Retina (tissue), 1 donor: ENCODE measurements around the gene TTLL11.

ENCODE experiments used
- DNase-seq: peaks from one replicate; pipeline ENCODE4 v3.0.0-alpha.2; 2016

TTLL11 gene, protein sequence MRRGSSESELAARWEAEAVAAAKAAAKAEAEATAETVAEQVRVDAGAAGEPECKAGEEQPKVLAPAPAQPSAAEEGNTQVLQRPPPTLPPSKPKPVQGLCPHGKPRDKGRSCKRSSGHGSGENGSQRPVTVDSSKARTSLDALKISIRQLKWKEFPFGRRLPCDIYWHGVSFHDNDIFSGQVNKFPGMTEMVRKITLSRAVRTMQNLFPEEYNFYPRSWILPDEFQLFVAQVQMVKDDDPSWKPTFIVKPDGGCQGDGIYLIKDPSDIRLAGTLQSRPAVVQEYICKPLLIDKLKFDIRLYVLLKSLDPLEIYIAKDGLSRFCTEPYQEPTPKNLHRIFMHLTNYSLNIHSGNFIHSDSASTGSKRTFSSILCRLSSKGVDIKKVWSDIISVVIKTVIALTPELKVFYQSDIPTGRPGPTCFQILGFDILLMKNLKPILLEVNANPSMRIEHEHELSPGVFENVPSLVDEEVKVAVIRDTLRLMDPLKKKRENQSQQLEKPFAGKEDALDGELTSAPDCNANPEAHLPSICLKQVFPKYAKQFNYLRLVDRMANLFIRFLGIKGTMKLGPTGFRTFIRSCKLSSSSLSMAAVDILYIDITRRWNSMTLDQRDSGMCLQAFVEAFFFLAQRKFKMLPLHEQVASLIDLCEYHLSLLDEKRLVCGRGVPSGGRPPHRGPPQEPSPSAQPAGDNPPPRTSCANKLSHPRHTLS

DNA sequence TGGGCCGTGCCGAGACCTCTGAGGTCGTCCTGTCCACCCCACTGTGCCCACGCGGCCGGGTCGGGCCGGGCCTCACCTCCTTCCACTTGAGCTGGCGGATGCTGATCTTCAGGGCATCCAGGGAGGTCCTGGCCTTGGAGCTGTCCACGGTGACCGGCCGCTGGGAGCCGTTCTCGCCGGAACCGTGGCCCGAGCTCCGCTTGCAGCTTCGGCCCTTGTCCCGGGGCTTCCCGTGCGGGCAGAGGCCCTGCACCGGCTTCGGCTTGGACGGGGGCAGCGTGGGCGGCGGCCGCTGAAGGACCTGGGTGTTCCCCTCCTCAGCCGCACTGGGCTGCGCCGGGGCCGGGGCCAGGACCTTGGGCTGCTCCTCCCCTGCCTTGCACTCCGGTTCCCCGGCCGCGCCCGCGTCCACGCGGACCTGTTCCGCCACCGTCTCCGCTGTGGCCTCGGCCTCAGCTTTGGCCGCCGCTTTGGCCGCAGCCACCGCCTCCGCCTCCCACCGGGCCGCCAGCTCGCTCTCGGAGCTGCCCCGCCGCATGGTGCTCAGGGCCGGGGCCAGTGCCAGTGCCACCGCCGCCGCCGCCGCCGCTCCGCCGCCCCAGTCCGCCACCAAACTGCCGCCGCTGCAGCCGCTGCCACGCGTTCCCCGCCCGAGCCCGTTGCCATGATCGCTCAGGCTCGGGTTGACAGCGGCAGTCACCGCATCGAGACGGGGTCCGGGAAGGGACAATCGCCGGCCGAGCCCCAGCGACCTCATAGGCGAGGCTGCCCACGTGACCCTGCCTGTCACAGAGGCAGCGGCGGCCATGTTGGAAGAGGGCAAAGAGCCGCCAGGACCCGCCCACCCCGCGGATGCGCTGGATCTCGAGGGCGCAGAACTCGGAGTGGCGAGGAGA is at the start of gene TTLL11:
TSS of gene TTLL11 (minus strand) at position 698 of the 896 bp plus-strand sequence. CDS start at position 538, 160 bp downstream.
- DNase-seq, result peak; percentile 96

DNA sequence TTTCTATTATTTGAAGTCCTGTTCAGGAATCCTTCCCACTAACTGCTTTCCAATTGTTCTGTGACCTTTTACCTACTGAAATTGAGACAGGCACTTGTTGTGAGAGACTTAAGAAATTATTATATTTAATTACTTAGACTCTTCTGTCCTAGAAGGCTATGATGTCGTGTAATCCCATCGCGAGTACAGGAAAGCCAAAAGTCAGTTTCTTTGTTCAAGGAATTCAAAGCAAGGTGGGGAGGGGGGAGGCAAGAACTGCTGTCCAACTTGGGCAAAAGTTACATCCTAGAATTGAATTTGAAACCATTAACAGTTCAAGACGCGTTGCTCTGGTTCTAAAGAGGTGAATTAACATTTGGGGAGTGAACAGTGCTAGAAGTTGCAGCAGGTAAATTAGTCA is 48.6 kb upstream of the TTLL11 start:
- DNase-seq, result no peak

DNA sequence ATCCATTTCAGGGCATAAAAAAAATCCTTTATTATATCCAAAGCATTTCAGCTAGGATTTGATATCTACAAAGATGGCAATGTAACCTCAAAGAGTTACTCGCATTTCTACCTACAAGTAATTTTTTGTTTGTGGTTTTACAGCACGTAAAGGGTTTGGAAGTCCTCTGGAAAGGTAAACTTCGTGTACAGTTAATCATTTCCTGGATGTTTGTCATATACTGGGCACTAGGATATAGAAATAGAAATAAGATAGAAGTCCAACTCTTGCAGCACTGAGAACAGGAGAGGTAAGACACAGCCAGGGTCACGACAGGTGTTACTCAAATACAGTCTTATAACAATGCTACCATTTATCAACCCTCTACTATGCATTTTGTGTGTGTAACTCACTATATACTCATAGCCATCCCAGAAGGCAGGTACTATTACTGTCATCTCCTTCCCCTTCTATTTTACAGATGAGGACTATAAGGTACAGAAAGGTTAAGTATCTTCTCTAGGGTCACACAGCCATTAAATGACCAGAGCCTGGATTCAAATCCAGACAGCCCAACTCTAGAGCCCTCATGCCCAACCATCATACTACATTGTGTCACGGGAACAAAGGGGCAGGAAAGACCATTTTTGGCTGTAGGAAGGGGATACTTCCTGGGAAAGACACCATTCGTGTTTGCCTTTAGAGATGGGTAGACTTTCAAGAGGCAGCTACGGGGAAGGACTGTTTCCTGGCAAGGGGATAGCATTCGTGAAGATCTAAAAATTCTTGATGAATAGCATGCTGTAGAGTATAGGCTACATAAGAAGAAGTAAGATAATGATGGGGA is 47.5 kb upstream of the TTLL11 start:
- no peak for DNase-seq

DNA sequence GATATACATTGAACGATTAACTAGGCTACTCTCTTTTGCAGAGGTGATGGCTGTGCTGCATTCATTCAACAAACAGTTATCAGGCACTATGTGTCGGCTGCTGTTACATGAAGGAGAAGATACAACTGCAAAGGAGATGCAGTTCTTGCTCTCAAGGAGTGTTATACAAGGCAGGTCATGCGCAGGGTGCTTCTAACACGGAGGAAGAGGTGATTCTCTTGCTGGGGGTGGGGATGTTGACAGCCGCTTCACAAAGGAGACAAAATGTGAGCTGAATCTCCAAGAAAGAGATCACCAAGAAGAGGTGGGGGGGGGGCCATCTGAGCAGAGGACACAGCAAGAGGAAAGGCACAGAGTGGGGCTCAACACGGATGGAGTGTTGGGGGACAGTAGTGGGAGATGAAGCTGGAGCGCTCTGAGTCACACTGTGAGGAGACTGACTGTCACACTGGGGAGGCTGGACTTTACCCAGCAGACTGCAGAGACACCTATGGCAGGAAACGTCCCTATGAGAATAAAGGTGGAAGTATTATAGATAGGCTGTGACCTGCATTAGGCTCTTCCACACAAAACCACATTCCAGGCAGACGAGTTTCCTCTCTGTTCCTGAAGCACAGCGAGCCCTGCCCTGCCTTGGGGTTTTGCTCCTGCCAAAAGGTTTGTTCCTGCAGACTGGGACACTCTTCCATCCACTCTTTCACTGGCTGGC is 45.6 kb upstream of the TTLL11 start:
- no peak for DNase-seq

DNA sequence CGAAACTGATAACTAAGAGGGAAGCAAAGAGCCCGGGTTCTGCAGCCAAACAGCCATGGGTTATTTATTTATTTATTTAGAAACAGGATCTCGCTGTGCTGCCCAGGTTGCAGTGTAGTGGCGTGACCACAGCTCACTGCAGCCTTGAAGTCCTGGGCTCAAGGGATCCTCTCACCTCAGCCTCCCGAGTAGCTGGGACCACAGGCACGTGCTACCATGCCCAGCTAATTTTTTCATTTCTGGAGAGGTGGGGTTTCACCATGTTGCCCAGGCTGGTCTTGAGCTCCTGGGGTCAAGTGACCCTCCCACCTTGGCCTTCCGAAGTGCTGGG is 42.4 kb upstream of the TTLL11 start:
- DNase-seq, result no peak

DNA sequence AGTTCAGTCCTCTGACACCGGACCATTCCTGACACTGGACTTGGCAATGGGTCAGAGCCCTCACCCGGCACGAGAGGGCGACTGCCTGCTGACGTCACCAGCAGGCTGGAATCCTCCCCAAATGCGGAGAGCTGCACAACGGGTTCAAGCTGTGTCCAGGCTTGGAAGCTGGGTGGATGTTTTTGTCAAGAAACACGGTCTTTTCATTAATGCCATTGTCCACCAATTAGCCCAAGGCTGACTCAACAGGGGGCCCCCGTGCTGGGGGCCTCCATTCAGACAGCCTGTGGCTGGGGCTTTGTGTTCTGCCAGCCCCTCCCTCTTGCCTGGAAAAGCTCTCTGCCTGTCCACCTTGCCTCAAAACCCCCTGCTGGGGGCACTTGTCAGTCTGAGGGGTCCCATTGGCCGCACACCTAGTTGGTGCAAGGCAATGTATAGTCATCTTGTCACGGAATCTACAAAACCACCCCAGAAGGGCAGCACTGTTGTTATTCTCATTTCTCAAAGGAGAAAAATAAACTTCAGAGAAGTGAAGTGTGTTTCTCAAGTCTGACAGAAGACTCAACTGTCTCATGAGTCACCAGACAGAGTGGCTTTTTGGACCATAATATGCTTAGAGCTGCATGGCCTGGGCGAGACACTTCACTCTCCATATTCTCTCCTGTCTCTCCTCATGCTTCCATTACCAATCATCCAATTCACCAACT is 41.9 kb upstream of the TTLL11 start:
- peak; percentile 74 for DNase-seq

DNA sequence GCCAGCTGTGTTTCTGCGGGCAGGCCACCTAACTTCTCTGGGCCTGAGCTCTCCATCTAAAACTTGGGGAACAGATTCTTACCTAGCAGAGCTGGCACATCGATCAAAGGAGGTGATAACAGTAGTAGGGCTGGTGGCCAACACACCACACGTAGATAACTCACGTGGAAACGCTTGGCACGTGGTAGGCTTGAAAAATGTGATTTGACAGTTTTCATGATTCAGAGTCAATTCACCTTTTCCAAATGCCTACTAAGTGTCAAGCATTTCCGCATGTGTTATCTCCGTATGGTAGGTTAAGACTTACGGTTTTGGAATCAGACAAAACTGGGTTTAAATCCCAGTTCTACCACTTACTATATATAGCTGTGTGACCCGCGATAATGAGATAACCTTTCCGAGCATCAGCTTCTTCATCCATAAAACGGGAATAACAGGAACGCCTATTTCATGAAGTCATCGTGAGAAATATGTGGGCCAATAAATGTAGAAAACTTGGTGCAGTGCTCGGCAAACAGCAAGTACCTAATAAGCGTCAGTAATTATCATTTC is 41.0 kb upstream of the TTLL11 start:
- DNase-seq, result no peak

DNA sequence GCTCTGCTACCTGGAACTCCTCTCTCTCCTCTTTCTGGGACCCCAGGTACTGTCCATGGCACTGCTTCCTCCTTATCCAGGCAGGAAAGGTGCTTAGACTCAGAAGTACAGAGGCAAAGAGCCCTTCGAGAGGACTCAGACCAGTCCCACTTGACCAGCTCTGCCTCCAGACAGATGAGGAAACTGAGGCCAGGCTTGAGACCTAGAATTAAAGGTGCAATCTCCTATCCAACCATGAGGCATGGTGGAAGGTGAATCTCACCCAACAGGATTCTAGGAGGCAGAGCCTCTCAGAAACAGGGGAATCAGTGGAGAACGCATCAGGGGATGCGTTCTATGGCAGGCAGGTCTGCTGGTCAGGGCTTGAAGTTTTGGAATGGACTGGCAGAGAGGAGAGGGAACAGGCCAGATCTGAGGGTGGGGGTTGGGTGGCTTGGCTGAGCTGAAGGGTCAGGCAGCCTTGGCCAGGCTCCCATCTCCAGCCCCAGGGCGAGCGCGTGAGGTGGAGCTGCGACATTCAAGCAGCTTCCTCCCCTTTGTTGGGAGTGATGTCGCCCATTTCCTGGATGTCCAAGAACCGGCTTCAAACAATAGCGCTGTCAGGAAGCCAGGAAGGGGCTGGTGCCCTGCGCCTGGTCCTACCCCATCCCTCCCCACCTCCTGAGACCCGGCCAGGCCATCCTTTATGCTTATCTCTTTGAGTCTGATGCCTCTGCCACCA is 40.3 kb upstream of the TTLL11 start:
- DNase-seq, result no peak

DNA sequence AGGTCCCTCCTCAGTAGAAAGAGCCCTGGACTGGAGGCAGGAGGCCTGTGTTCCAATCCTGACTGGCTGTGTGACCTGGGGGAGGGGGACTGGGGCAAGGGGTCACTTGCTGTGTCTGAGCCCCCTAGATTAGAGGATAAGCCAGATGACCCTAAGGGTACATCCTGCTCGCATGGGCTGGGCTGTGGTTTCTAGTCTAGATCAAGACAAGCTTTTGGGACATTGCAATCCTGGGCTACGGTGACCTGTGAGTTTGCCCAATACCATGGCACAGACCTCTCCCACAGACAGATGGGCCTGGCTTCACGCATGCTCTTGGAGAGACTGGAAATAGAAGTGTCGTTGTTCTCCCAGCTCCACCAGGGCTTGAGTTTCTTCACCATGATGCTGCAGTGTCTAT is 39.4 kb upstream of the TTLL11 start:
- no peak for DNase-seq

DNA sequence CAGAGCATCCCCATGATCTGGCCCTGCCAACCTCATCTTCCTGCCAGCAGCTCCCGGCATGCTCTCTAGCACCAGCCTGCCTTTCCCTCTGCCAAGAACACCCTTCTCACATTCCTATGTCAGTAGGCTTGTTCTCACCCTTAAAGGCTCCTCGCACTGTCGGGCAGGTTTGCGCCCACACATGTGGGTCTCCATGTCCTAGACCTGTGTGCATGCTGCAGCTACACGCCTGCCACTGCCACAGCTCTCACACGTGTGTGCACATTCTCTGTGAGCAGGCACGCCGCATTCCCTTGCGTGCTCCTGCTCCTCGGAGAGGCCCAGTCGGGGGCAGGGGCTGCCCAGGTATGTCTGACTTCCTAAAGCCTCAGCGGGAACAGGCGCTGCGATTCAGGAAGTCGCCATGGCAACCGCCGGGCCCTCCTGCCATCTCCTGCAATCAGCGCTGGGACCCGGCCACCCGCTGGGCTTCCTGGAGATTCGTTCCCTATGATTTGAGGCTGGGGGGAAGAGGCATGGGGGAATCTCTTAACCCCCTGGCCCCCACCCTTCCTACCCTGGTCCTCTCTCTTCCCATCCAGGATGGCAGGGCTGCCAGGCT is 38.4 kb upstream of the TTLL11 start:
- peak; percentile 46 for DNase-seq

DNA sequence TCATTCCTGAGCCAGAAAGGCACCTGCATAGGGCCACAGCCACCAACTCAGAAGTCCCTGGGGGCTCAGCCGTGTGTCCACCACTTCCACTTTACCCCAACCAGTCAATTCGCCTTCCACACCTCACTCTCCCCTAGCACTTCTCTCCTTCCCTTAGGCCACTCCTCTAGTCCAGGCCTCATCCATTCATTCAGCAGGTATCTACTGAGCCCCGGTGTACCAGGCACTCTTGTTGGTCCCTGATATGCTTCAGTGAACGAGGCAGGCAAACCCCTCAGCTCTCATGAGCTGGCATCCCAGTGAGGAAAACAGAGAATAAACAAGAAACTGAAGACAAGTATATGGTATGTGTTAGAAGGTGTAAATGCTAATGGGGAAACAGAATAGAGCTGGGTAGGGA is 37.7 kb upstream of the TTLL11 start:
- DNase-seq, result no peak

DNA sequence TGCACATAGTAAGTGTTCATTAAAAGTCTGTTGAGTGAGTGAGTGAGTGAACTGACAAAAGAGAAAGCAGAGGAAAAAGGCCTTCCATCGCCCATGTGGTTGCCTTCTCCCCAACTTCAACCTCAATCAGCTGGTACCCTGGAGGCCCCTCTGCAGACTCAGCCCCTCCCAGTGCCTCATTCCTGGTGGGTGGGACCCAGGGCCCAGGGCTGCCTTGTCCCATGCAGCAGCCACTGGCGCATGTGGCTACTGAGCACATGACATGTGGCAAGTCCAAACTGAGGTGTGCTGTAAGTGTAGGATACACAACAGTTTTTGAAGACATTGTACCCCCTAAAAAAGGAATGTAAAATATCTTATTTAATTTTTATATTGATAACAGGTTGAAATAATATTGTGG is 36.9 kb upstream of the TTLL11 start:
- DNase-seq, result no peak

DNA sequence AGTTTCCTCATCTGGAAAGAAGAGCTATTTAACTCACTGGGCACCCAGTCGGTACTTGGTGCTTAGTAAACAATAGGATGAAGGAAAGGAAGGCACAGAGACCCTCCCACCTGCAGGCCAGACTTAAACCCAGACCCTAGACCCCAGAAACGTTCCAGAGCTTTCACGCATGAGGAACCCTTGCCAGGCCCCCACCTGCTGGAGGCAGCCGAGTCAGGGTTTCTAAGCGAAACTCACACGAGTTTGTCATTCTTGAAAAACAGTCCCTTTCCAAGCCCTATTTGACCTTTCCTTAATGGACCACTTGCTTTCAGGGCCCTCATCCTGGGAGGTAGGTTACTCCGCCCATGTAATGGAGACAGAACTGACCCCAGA is 35.8 kb upstream of the TTLL11 start:
- DNase-seq, result no peak

DNA sequence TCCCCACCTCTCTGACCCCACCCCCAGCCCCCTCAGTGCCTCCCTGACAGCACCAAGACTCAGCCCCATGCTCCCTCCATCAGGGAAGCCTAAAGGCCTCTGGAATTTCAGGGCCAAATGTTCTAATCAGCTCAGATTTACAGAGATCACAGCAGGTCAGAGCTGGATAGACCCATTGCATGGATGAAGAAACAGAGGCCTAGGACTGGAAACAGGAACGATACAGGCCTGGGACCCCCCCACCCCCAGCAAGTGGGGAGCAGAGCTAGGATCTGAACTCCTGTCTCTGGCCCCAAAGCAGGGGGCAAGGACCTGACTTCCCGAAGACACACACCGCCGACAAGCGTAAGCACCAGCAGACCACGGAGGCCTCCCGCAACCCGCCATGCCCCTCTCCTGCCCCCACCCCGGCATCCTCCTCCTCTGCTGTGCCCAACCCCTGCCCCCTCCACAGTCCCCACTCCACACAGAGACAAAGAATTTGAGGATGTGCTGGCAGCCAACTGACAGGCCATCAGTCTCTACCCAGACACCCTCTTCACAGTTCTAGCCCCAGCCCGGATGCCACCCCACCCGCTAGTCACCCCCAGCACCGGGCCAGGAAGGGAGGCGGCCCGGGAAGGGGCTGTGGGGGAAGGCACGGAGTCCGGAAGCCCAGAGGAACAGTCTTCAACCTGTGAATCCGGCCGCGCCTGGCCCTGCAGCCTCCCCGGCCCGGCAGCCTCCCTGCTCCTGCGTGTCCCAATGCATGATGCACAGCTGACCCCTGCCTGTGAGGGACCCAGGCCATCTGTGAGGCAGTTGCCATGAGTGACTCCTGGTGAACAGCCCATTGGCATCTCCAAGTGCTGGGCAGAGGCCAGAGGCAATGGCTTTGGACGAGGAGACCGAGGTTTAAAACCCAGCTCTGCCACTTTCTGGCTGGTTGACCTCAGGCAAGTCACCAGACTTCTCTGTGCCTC is 35.2 kb upstream of the TTLL11 start:
- no peak for DNase-seq

DNA sequence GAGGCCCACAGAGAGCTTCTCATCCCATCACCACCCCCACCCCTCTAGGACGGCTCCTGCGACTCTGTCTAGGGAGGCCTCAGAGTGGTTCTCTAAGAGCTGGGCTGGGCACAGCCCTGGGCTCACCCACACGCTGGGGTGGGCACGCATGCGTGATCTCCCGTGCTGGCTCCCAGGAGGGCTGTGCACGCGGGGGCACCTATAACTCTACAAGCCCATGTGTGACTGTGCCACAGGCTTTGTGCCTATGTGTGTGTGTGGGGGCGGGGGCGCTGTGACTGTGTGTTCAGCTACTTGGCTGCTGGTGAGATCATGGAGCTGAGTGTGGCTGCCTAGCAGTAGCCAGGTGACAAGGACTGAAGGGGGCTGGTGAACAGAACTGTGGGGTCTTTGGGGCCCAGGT is 34.3 kb upstream of the TTLL11 start:
- DNase-seq, result peak; percentile 32

DNA sequence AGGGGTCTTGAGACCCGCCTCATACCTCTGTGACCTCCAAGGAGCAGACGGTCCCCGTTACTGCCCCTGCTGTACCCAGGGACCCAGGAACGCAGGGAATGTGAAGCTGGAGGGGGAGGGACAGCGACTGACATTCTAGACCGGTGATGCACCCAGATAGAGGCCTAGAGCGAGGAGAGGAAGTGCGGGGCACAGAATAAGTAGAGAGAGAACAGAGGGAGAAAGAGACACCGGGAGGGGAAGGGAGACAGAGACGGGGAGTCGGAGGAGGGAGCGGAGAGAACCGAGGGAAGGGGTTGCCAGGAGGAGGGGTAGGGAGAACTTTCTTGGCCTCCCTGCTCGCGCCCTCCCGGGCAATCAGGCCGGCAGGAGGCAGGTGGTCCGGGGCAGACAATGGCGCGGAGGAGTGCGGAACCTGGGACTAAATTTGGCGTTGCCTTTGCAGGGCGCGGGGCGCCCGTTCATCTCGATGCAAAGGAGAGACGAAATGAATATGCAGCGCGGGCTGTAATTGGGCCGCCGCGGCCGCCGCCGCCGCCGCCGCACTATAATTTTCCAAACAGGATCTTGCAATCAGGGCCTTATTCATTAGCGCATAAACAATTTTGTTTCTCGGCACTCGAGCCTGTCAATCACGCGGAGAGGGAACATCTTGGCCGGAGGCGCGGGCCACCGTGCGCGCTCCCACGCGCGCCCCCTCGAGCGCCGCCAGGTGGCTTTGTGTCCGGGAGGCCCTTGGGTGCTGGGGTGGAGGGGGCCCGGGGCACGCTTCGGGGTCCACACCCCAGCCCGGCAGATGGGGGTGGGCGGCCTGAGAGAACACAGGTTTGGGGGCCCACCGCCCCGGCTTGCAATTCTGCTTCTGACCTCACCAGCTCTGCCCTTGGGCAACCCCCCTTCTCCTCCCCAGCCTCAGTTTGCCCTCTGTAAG is 33.5 kb upstream of the TTLL11 start:
- peak; percentile 65 for DNase-seq
